Esophagus squamous epithelium (tissue), 5 donors: Measurements from ENCODE around the gene DYNLRB1. TPM values are rescaled to one million over a fixed set of nuclear protein-coding genes. Genes with fewer than 3 reads are reported as not detected.

Experiments used
- DNase-seq: peaks from one replicate; lab custom pipeline; 2025; lab: John Stamatoyannopoulos, UW
- H3K27ac ChIP-seq, 4 donors: fragments of 200-600 bp; sonication (generic); one replicate each; pipeline ENCODE4 v1.5.1; 2016 to 2019; ENCODE audit warnings: mild to moderate bottlenecking in 1 of 4
- H3K27me3 ChIP-seq, 4 donors: fragments of 200-600 bp; sonication (generic); 1 replicate in 3 of 4; 2 replicates in 1 of 4; pipeline versions ENCODE4 v1.5.1 to v1.6.0; 2017 to 2021; ENCODE audit warnings: antibody characterized with exemption in 1 of 4
- H3K36me3 ChIP-seq, 3 donors: fragments of 200-600 bp; sonication (generic); one replicate each; pipeline ENCODE4 v1.5.1; 2016 to 2019
- H3K4me1 ChIP-seq, 3 donors: fragments of 200-600 bp; sonication (generic); one replicate each; pipeline ENCODE4 v1.5.1; 2017 to 2019
- H3K4me3 ChIP-seq, 4 donors: fragments of 200-600 bp; sonication (generic); 1 replicate in 3 of 4; 2 replicates in 1 of 4; pipeline ENCODE4 v1.5.1; 2016 to 2019; ENCODE audit warnings: mild to moderate bottlenecking in 2 of 4, moderate library complexity in 1 of 4
- H3K9me3 ChIP-seq, 3 donors: fragments of 200-600 bp; sonication (generic); one replicate each; pipeline ENCODE4 v1.5.1; 2016 to 2019
- POLR2A ChIP-seq, 4 donors: fragments of 450-650 bp; IDR thresholded peaks; one replicate each; pipeline ENCODE4 v1.6.1; 2017; ENCODE audit warnings: antibody characterized with exemption in 4 of 4, mild to moderate bottlenecking in 4 of 4, moderate library complexity in 3 of 4
- WGBS, 2 donors: methylation state at CpG; one replicate each; pipeline ENCODE4 v1.1.5; 2018; 5-methylcytosine and 5-hydroxymethylcytosine counted together
- intact Hi-C: fragments of 100-400 bp; cut with DNase I; formaldehyde crosslinking; loops from one replicate; pipeline ENCODE4 v1.15.0; 2022
- total RNA-seq, 4 donors: library from RNA; depleted of rRNA; stranded (reverse); fragments of >200 nt; gene quantifications; one replicate each; pipeline ENCODE4 v1.1.0, GENCODE V29; 2016
- TF ChIP-seq, protein P1 (sequence below), 6 experiments: fragments of 450-650 bp in 4 of 6; fragments of 200-600 bp in 2 of 6; sonication (generic) in 2 of 6; IDR thresholded peaks; one replicate each; pipeline ENCODE4 v1.5.1; 2016 to 2019; ENCODE audit warnings: antibody characterized with exemption in 6 of 6, mild to moderate bottlenecking in 4 of 6, moderate library complexity in 4 of 6
- donor health status: DM: yes; HTN: yes; CAD: no.

The DYNLRB1 gene
- total RNA-seq, 4 donors from 2014 or later, result 77.9 to 108 (median 97.2) TPM

GRCh38 chr20:34577061-34577460, 60.8 kb downstream of the DYNLRB1 start:
- Histone ChIP-seq H3K27me3 (no peaks in the 10 kb centered on the region), H3K4me1 (peaks cover 12 to 41% (median 32%) of the 10 kb centered on the region in 3 donors), H3K4me3 (no peak overlapping the region), H3K36me3 (peaks cover 0 to 39% (median 3%) of the 10 kb centered on the region in 3 donors), H3K27ac (no peak overlapping the region), H3K9me3 (no peaks in the 10 kb centered on the region)
- 87 to 100% methylated on average over 3 to 4 of the region's 4 CpGs for WGBS, 2 donors
- no peak for DNase-seq
- intact Hi-C loops, result loop anchor here (10.0 kb wide), 1 partner anchor 198 kb away; no protein-coding TSS in a partner anchor
- no peak for TF ChIP-seq POLR2A (IDR thresholded peaks at IDR 0.05)
- TF ChIP-seq, protein P1, sequence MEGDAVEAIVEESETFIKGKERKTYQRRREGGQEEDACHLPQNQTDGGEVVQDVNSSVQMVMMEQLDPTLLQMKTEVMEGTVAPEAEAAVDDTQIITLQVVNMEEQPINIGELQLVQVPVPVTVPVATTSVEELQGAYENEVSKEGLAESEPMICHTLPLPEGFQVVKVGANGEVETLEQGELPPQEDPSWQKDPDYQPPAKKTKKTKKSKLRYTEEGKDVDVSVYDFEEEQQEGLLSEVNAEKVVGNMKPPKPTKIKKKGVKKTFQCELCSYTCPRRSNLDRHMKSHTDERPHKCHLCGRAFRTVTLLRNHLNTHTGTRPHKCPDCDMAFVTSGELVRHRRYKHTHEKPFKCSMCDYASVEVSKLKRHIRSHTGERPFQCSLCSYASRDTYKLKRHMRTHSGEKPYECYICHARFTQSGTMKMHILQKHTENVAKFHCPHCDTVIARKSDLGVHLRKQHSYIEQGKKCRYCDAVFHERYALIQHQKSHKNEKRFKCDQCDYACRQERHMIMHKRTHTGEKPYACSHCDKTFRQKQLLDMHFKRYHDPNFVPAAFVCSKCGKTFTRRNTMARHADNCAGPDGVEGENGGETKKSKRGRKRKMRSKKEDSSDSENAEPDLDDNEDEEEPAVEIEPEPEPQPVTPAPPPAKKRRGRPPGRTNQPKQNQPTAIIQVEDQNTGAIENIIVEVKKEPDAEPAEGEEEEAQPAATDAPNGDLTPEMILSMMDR (IDR thresholded peaks at IDR 0.05), result no peak

DNA sequence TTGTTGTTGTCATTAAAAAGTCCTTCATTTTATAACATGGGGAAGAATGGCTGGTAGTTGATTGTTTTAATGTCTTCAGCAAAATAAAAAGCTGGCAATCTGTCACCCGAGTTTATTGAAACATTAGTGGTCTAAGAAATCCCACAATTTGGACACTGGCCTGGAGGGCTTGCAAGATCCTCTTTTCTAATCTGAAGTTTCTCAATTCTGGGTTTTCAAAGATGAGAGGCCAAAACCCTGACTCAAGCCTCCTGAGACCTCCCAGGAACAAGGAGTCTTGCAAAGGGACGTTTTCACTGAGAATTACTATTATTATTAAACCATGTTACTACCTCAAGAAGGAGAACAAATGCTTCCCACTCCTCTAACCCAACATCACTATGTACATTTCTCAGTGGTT, 61.8 kb downstream of the DYNLRB1 start:
- WGBS, 2 donors, result 44 to 47% methylated on average over 2 of the region's 2 CpGs
- intact Hi-C loops, result loop anchor here (10.0 kb wide), 1 partner anchor 197 kb away; no protein-coding TSS in a partner anchor
- Histone ChIP-seq H3K4me3 (no peak overlapping the region), H3K27ac (peak overlapping the region in 2 of 4 donors; percentile 77 to 79), H3K27me3 (no peaks in the 10 kb centered on the region), H3K36me3 (peaks cover 0 to 34% (median 3%) of the 10 kb centered on the region in 3 donors), H3K9me3 (no peaks in the 10 kb centered on the region), H3K4me1 (peaks cover 12 to 51% (median 42%) of the 10 kb centered on the region in 3 donors)
- TF ChIP-seq, protein P1 (IDR thresholded peaks at IDR 0.05), result no peak
- TF ChIP-seq POLR2A (IDR thresholded peaks at IDR 0.05), result no peak
- DNase-seq, result no peak

DNA sequence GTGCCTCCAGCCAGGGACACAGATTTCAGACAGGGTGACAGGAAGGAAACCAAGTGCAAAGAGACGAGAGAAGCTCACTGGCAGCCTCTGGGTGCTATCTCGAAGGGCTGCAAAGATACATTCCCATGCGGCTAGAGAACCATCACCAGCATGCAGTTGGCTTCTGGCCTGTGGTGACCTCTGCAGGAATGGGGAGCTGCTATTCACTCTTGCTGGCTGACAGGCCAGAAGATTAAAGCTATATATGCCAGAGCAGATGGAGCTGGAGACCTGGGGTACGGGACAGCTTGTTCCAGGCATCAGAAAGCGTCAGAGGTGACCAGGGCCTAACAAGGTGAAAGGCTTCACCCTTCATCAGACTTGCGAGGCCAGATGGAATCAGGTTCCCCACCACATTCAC, 62.3 kb downstream of the DYNLRB1 start:
- Histone ChIP-seq H3K4me1 (peaks cover 12 to 56% (median 47%) of the 10 kb centered on the region in 3 donors), H3K4me3 (no peak overlapping the region), H3K27me3 (no peaks in the 10 kb centered on the region), H3K9me3 (no peaks in the 10 kb centered on the region), H3K27ac (peak overlapping the region; percentile 67 to 79 (median 77)), H3K36me3 (peaks cover 0 to 34% (median 3%) of the 10 kb centered on the region in 3 donors)
- 49 to 60% methylated on average over 2 to 3 of the region's 6 CpGs for WGBS, 2 donors
- TF ChIP-seq POLR2A (IDR thresholded peaks at IDR 0.05), result no peak
- TF ChIP-seq, protein P1 (IDR thresholded peaks at IDR 0.05), result no peak
- DNase-seq, result no peak
- intact Hi-C loops, result loop anchor here (10.0 kb wide), 1 partner anchor 196 kb away; no protein-coding TSS in a partner anchor

GRCh38 chr20:34579191-34579978, 63.2 kb downstream of the DYNLRB1 start:
- Histone ChIP-seq H3K4me1 (peaks cover 12 to 58% (median 47%) of the 10 kb centered on the region in 3 donors), H3K4me3 (no peak overlapping the region), H3K27ac (peak overlapping the region; percentile 67 to 79 (median 77)), H3K36me3 (peaks cover 0 to 34% (median under 1%) of the 10 kb centered on the region in 3 donors), H3K9me3 (no peaks in the 10 kb centered on the region), H3K27me3 (no peaks in the 10 kb centered on the region)
- intact Hi-C loops, result loop anchor here (10.0 kb wide), 1 partner anchor 195 kb away; no protein-coding TSS in a partner anchor
- 33 to 40% methylated on average over 11 of the region's 11 CpGs for WGBS, 2 donors
- TF ChIP-seq POLR2A (IDR thresholded peaks at IDR 0.05), result no peak
- TF ChIP-seq, protein P1 (IDR thresholded peaks at IDR 0.05), result peak in 5 of 6 experiments; percentile 44 to 79 (median 70)
- no peak for DNase-seq
